GM12873 (cell line): ENCODE results near the gene CYP20A1.

Experiments used
- CTCF ChIP-seq: IDR thresholded peaks from 2 replicates; pipeline ENCODE4 v1.5.1; 2012; ENCODE audit warnings: low read depth, mild to moderate bottlenecking, moderate library complexity, low read length, control low read depth; ENCODE audit not compliant: insufficient read depth; ENCODE audit errors: missing control alignments

The CYP20A1 gene

GRCh38 chr2:203279288-203279687, 40.5 kb downstream of the CYP20A1 start:
- no peak for TF ChIP-seq CTCF

GRCh38 chr2:203280428-203281064, 41.7 kb downstream of the CYP20A1 start:
- no peak for TF ChIP-seq CTCF

DNA sequence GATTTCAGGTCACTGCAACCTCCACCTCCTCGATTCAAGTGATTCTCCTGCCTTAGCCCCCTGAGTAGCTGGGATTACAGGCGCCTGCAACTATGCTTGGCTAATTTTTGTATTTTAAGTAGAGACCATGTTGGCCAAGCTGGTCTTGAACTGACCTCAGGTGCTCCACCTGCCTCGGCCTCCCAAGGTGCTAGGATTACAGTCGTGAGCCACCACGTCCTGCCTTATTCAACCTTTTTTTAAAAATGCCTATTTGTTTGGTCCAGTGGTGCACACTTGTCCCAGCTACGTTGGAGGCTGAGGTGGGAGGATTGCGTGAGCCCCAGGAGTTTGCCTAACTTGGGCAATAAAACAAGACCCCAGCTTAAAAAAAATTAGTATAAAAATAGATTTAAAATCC, 43.3 kb downstream of the CYP20A1 start:
- no peak for TF ChIP-seq CTCF

DNA sequence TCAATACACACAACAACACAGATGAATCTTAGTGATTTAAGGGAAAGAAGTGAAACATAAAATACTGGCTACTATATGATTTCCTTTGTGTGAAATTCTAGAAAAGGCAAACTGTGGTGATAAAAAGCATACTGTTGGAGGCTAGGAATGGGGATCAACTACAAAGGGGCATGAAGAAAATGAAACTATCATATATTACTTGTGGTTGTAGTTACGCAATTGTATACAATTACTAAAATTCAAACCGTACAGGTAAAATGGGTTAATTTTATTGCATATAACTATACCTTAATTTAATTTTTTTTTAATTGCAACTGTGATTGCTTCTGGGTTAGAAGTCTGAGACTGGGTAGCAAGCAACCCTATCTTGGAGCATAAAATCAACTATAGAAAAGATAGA, 47.7 kb downstream of the CYP20A1 start:
- TF ChIP-seq CTCF: no peak

- TF ChIP-seq CTCF: no peak
These were observed 62.8 kb downstream of the CYP20A1 start for GRCh38 chr2:203301667-203302066.

DNA sequence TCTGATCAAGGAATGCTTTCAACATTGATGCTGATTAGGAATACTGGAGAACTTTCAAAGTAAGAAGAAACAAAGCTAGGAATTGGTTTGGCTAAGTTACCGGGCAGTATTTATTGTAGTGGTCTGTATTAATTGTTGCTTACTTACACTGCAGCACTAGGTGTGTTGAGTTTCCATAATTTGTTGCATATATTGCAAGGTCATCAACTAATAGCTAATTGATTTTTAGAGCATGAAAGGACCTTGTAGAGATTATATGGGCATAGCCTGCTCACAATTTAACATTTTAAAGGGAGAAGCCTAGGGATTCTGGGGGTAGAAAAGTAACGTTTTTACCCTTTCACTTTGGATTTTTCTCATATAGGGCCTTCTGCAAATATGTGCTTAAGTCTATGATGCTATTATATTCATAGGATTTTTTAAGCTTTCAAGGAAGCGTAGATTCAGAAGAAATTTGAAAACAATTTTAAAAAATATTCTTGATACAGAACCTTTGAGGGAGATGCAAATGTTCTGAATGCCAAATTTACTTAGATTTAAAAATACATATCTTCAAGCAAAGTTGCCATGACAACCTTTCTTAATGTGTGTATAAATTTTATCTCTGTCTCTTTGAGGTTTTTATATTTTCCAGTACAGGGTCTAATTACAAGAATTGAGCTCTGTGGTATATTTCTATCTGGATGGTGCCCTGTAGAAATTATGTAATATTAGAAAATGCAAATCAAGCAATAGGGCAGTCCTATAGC, 72.0 kb downstream of the CYP20A1 start:
- no peak for TF ChIP-seq CTCF

- no peak for TF ChIP-seq CTCF
These were observed 87.5 kb downstream of the CYP20A1 start for GRCh38 chr2:203326356-203326755.
